B cell (primary cell): ENCODE data around the gene RNF183. TPM values are rescaled to one million over a fixed set of nuclear protein-coding genes. Genes with fewer than 3 reads are reported as not detected.

Experiments
- ATAC-seq: fragments of 200-7000 bp; cut with Tn5 transposase; one replicate; pipeline ENCODE4 v1.10.0; 2021; ENCODE audit warnings: low read depth, mild to moderate bottlenecking, moderate number of reproducible peaks, moderate library complexity
- CTCF ChIA-PET: fragments of 350-600 bp; sonication (Branson Sonifier 250); formaldehyde crosslinking; loops from one replicate; lab custom pipeline; 2021; ENCODE audit warnings: antibody characterized with exemption, inconsistent platforms; lab: Charles Lee
- POLR2A ChIA-PET: fragments of 350-600 bp; sonication (Branson Sonifier 250); formaldehyde crosslinking; loops from one replicate; lab custom pipeline; 2021; ENCODE audit warnings: antibody characterized with exemption; lab: Charles Lee
- DNase-seq: peaks from one replicate; pipeline ENCODE4 v3.0.0; 2013
- H2AFZ ChIP-seq: 2 replicates; pipeline ENCODE4 v1.6.1; 2012; ENCODE audit warnings: mild to moderate bottlenecking, low read depth, low read length; ENCODE audit not compliant: insufficient read depth, poor library complexity, severe bottlenecking
- H3K27ac ChIP-seq, 2 donors: 1 replicate in 1 of 2; 2 replicates in 1 of 2; pipeline ENCODE4 v1.5.1; 2012 to 2013; ENCODE audit warnings: low read length in 2 of 2, mild to moderate bottlenecking in 2 of 2, moderate library complexity in 1 of 2
- H3K27me3 ChIP-seq, 4 experiments: fragments of 200-600 bp in 1 of 4; sonication (generic) in 1 of 4; replicated peaks in 1 of 4; 1 replicate in 2 of 4; 2 replicates in 2 of 4; pipeline versions ENCODE4 v1.6.1 to v1.7.0; 2013 to 2016; ENCODE audit warnings: low read length in 3 of 4, mild to moderate bottlenecking in 2 of 4, mixed read lengths in 1 of 4, moderate library complexity in 1 of 4; ENCODE audit not compliant: insufficient read depth in 4 of 4, control insufficient read depth in 3 of 4; ENCODE audit errors: control extremely low read depth in 1 of 4
- H3K36me3 ChIP-seq, 2 experiments: replicated peaks in 1 of 2; 1 replicate in 1 of 2; 2 replicates in 1 of 2; pipeline versions ENCODE4 v1.6.1 to v1.7.1; 2013; ENCODE audit warnings: low read length in 1 of 2; ENCODE audit not compliant: insufficient read depth in 2 of 2, control insufficient read depth in 1 of 2; ENCODE audit errors: control extremely low read depth in 1 of 2, extremely low read depth in 1 of 2
- H3K4me1 ChIP-seq, 2 donors: fragments of 200-600 bp in 1 of 2; sonication (generic) in 1 of 2; 1 replicate in 1 of 2; 2 replicates in 1 of 2; pipeline versions ENCODE4 v1.5.1 to v1.6.1; 2013 to 2017; ENCODE audit warnings: low read length in 2 of 2; ENCODE audit not compliant: control insufficient read depth in 2 of 2, insufficient read depth in 2 of 2
- H3K4me2 ChIP-seq: replicated peaks from 2 replicates; pipeline ENCODE3; 2012; ENCODE audit warnings: mild to moderate bottlenecking, low read depth, low read length; ENCODE audit not compliant: poor library complexity, severe bottlenecking
- H3K4me3 ChIP-seq, 5 experiments: fragments of 200-600 bp in 1 of 5; sonication (generic) in 1 of 5; 1 replicate in 3 of 5; 2 replicates in 2 of 5; pipeline versions ENCODE4 v1.5.1 to v1.7.0; 2011 to 2016; ENCODE audit warnings: low read length in 4 of 5, mild to moderate bottlenecking in 4 of 5, low read depth in 2 of 5, control low read depth in 1 of 5, moderate library complexity in 1 of 5; ENCODE audit not compliant: insufficient read depth in 1 of 5; ENCODE audit errors: control extremely low read depth in 1 of 5, extremely low read depth in 1 of 5
- H3K79me2 ChIP-seq: fragments of 200-600 bp; sonication (generic); one replicate; pipeline ENCODE4 v1.6.0; 2016; ENCODE audit warnings: low read length; ENCODE audit not compliant: control insufficient read depth, insufficient read depth
- H3K9ac ChIP-seq: fragments of 200-600 bp; sonication (generic); 2 replicates; pipeline ENCODE4 v1.6.1; 2017; ENCODE audit warnings: mild to moderate bottlenecking, low read length, moderate library complexity
- H3K9me3 ChIP-seq, 3 donors: one replicate each; pipeline versions ENCODE4 v1.6.1 to v1.7.1; 2013; ENCODE audit warnings: low read length in 2 of 3; ENCODE audit not compliant: control insufficient read depth in 2 of 3, insufficient read depth in 1 of 3; ENCODE audit errors: control extremely low read depth in 1 of 3
- H4K20me1 ChIP-seq: 2 replicates; pipeline ENCODE4 v1.6.0; 2012; ENCODE audit warnings: mild to moderate bottlenecking, low read length; ENCODE audit not compliant: insufficient read depth, control insufficient read depth, poor library complexity, severe bottlenecking
- H3K27ac Mint-ChIP-seq: one replicate; pipeline ENCODE4 v1.8.0; 2021; ENCODE audit warnings: mixed read lengths
- H3K27me3 Mint-ChIP-seq: one replicate; pipeline ENCODE4 v1.8.0; 2021; ENCODE audit warnings: mixed read lengths
- H3K4me1 Mint-ChIP-seq: one replicate; pipeline ENCODE4 v1.8.0; 2021; ENCODE audit warnings: mixed read lengths
- H3K4me3 Mint-ChIP-seq: one replicate; pipeline ENCODE4 v1.8.0; 2021; ENCODE audit warnings: mixed read lengths
- H3K9me3 Mint-ChIP-seq: one replicate; pipeline ENCODE4 v1.8.0; 2022; ENCODE audit warnings: mixed read lengths; ENCODE audit not compliant: insufficient read depth
- CTCF ChIP-seq: fragments of 200-600 bp; IDR thresholded peaks from one replicate; pipeline ENCODE4 v1.8.0; 2022; ENCODE audit warnings: antibody characterized with exemption, mild to moderate bottlenecking
- EZH2 ChIP-seq: IDR thresholded peaks from 2 replicates; pipeline ENCODE4 v1.6.1; 2012; ENCODE audit warnings: borderline replicate concordance, low read depth, mild to moderate bottlenecking, moderate library complexity, low read length; ENCODE audit not compliant: insufficient read depth, poor library complexity, severe bottlenecking
- WGBS: methylation state at CpG from one replicate; pipeline ENCODE4 v1.1.5; 2013; ENCODE audit warnings: missing lambda C conversion rate; ENCODE audit not compliant: insufficient coverage; 5-methylcytosine and 5-hydroxymethylcytosine counted together
- intact Hi-C: fragments of 100-400 bp; cut with micrococcal nuclease; formaldehyde crosslinking; loops from one replicate; pipeline ENCODE4 v1.10.0; 2022
- polyA plus RNA-seq: library from polyadenylated mRNA; depleted of rRNA; stranded (reverse); fragments of >200 nt; gene quantifications from 2 replicates; pipeline ENCODE4 v1.2.3, GENCODE V29; 2012
- total RNA-seq, 2 donors: library from RNA; stranded (reverse); fragments of 120-200 nt in 1 of 2; gene quantifications; 1 replicate in 1 of 2; 2 replicates in 1 of 2; pipeline versions ENCODE4 v1.2.3 to v1.2.4, GENCODE V29; 2013 to 2022

The RNF183 gene
- total and polyA plus RNA-seq, 2 donors (not counting 1 experiment from before 2014, with no cell fraction given), result 0.04 TPM; not detected in 1

GRCh38 chr9:113257863-113258262 is 45.3 kb downstream of the RNF183 start:
- Mint-ChIP-seq H3K27ac (no peak overlapping the region), H3K9me3 (no peaks in the 10 kb centered on the region), H3K27me3 (no peaks in the 10 kb centered on the region), H3K4me1 (no peaks in the 10 kb centered on the region), H3K4me3 (no peak overlapping the region)
- Histone ChIP-seq H3K9me3 (no peaks in the 10 kb centered on the region), H3K4me2 (no peak overlapping the region), H3K4me3 (no peak overlapping the region), H3K4me1 (no peaks in the 10 kb centered on the region), H2AFZ (no peak overlapping the region), H3K9ac (no peak overlapping the region), H3K36me3 (peaks cover 1 to 17% of the 10 kb centered on the region in 2 experiments), H3K79me2 (no peaks in the 10 kb centered on the region), H3K27me3 (no peaks in the 10 kb centered on the region), H4K20me1 (no peaks in the 10 kb centered on the region), H3K27ac (no peak overlapping the region)
- TF ChIP-seq EZH2 (no peak), CTCF (no peak)
- DNase-seq (no peak), ATAC-seq (no peak)
- CTCF ChIA-PET, result interaction anchor here (0.9 kb wide), 1 partner anchor 324 kb away, joined by 3 read pairs; no protein-coding TSS in a partner anchor
- intact Hi-C loops, result no loop called here
- POLR2A ChIA-PET, result no interaction called here
- WGBS, result no CpG with 5 or more reads among the region's 3 CpGs

GRCh38 chr9:113255438-113255837 is 47.7 kb downstream of the RNF183 start:
- ATAC-seq (no peak), DNase-seq (no peak)
- POLR2A ChIA-PET, result no interaction called here
- intact Hi-C loops, result no loop called here
- H3K9ac ChIP-seq, result no peak overlapping the region
- Mint-ChIP-seq H3K27me3 (no peaks in the 10 kb centered on the region), H3K9me3 (peaks cover 3% of the 10 kb centered on the region), H3K4me3 (no peak overlapping the region), H3K4me1 (no peaks in the 10 kb centered on the region), H3K27ac (no peak overlapping the region)
- peaks cover 1 to 17% of the 10 kb centered on the region in 2 experiments for H3K36me3 ChIP-seq
- no peaks in the 10 kb centered on the region for H4K20me1 ChIP-seq
- no peak overlapping the region for H2AFZ ChIP-seq
- H3K9me3 ChIP-seq, result peaks cover 0 to 4% (median 0%) of the 10 kb centered on the region in 3 donors
- 100% methylated on average over 4 of the region's 6 CpGs for WGBS
- H3K79me2 ChIP-seq, result no peaks in the 10 kb centered on the region
- no peak overlapping the region for H3K4me3 ChIP-seq
- TF ChIP-seq CTCF (no peak), EZH2 (no peak)
- H3K4me1 ChIP-seq, result no peaks in the 10 kb centered on the region
- H3K4me2 ChIP-seq, result no peak overlapping the region
- CTCF ChIA-PET, result interaction anchor here (2.0 kb wide), 1 partner anchor 18 kb away, joined by 10 read pairs; no protein-coding TSS in a partner anchor
- H3K27ac ChIP-seq, result no peak overlapping the region
- no peaks in the 10 kb centered on the region for H3K27me3 ChIP-seq
